ENCODE measurements around the gene R3HDM2. TPM values are rescaled to one million over a fixed set of nuclear protein-coding genes. Genes with fewer than 3 reads are reported as not detected.
"Not testable (repeated sequence)": the region's sequence is repeated elsewhere in the genome, so short reads cannot be mapped to it uniquely, and the experiment has no call there.

R3HDM2 gene
- total RNA-seq, 1 experiment from 2014 or later, result 22.8 TPM

DNA sequence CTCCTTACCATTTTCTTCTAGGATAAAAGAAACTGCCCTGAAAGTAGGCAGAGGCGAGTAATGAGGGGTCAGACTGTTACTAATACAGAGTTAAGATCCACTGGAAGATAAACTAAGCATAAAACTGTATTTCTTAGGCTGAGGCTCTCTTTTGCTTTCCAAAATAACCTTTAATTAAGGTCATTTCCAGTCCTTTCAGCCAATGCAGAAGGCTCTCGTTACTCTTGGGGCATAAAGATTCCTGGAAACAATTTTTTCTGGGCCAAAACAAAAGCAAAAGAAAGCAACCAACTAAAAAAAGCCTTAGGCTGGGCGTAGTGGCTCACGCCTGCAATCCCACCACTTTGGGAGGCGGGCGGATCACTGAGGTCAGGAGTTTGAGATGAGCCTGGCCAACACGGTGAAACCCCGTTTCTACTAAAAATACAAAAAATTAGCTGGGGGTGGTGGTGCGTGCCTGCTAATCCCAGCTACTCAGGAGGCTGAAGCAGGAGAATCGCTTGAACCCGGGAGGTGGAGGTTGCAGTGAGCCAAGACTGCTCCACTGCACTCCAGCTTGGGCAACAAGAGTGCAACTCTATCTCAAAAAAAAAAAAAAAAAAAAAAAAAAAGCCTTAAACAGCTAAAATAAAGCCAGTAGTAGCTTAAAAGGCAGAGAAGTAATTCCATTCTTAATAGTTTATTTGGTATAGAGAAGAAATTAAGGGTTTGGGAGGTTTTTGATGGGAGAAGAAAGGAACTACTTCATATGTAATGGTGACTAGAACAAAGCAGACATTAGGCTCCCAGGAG lies 111.0 kb downstream of the R3HDM2 start:
- in situ Hi-C loops (cut with HindIII; ENCODE audit: low pct_unique_long_range_greater_than_20kb, low sequenced_read_pairs), result no loop called here
- DNase-seq (ENCODE audit: low read depth), result no peak

GRCh38 chr12:57315681-57316080 lies 115.2 kb downstream of the R3HDM2 start:
- no peak for DNase-seq (ENCODE audit: low read depth)
- in situ Hi-C loops (cut with HindIII; ENCODE audit: low pct_unique_long_range_greater_than_20kb, low sequenced_read_pairs), result no loop called here

DNA sequence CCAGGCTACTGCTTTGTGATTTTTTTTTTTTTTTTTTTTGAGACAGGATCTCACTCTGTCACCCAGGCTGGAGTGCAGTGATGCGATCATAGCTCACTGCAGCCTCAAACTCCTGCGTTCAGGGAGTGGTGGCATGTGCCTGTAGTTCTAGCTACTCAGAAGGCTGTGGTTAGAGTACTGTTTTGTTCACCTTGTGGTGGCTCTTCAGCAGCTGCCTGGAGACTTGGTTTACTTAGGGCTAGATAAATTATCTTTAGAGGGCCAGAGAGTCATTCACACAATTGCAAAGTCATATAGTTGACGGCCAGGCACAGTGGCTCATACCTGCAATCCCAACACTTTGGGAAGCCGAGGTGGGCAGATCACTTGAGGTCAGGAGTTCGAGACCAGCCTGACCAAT lies 118.6 kb downstream of the R3HDM2 start:
- in situ Hi-C loops (cut with HindIII; ENCODE audit: low pct_unique_long_range_greater_than_20kb, low sequenced_read_pairs), result not testable (repeated sequence)
- DNase-seq (ENCODE audit: low read depth), result peak; percentile 7

DNA sequence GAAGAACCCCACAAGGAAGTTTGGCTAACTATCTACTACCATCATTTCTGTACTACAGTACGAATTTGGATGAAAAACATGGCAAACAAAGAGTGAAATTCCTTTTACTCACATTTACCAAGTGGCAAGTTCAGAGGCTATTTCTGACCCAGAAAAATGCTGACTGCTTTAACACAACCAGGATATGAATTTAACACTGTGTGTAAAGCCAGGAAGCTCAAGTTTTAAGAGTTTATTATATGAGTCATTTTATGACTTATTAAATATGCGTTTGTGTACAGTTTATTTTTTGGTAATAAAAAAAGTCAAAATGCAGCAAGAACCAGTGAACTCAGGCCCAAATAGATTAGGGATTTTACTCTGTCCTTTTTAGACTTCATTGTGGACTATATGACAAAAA lies 121.4 kb downstream of the R3HDM2 start:
- in situ Hi-C loops (cut with HindIII; ENCODE audit: low pct_unique_long_range_greater_than_20kb, low sequenced_read_pairs), result no loop called here
- no peak for DNase-seq (ENCODE audit: low read depth)

- in situ Hi-C loops (cut with HindIII; ENCODE audit: low pct_unique_long_range_greater_than_20kb, low sequenced_read_pairs), result no loop called here
- no peak for DNase-seq (ENCODE audit: low read depth)
Measured at GRCh38 chr12:57300961-57301584, 129.8 kb downstream of the R3HDM2 start.

- in situ Hi-C loops (cut with HindIII; ENCODE audit: low pct_unique_long_range_greater_than_20kb, low sequenced_read_pairs), result no loop called here
- no peak for DNase-seq (ENCODE audit: low read depth)
Measured at GRCh38 chr12:57299514-57300016, 131.3 kb downstream of the R3HDM2 start.

DNA sequence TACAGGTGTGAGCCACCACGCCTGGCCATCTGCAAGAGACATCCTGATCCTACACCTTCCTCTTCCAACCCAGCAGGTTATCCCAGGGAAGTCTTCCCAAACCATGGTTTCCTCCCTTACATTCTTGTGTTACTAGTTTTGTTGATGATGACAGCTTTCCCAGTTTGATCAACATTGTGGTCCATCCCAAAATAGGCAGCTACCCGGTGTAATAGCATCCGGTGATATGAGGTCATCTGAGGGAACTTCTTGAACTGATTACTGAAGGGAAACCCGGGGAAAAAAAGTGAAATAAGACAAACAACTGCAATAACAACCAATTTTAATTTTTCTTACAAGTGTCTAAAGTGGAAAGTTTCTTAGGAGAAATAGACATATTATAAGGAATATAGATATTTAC lies 134.6 kb downstream of the R3HDM2 start:
- DNase-seq (ENCODE audit: low read depth), result no peak
- in situ Hi-C loops (cut with HindIII; ENCODE audit: low pct_unique_long_range_greater_than_20kb, low sequenced_read_pairs), result no loop called here

DNA sequence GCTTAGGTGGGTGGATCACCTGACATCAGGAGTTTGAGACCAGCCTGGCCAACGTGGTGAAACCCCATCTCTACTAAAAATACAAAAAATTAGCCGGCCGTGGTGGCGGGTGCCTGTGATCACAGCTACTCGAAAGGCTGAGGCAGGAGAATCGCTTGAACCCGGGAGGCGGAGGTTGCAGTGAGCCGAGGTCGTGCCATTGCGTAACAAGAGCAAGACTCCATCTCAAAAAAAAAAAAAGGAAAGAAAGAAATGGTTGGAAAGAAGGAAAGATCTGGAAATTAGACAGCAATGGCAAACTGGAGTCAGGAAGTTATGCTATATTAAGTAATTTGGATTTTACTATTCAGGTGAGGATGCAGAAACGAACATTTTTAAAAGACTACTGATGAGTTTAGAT lies 148.8 kb downstream of the R3HDM2 start:
- DNase-seq (ENCODE audit: low read depth); in situ Hi-C loops (cut with HindIII; ENCODE audit: low pct_unique_long_range_greater_than_20kb, low sequenced_read_pairs): not testable (repeated sequence)

GRCh38 chr12:57280211-57281062 lies 150.4 kb downstream of the R3HDM2 start:
- DNase-seq (ENCODE audit: low read depth), result peak; percentile 94
- in situ Hi-C loops (cut with HindIII; ENCODE audit: low pct_unique_long_range_greater_than_20kb, low sequenced_read_pairs), result no loop called here

- DNase-seq (ENCODE audit: low read depth), result no peak
- in situ Hi-C loops (cut with HindIII; ENCODE audit: low pct_unique_long_range_greater_than_20kb, low sequenced_read_pairs), result no loop called here
Measured at GRCh38 chr12:57278465-57279381, 152.1 kb downstream of the R3HDM2 start.

- in situ Hi-C loops (cut with HindIII; ENCODE audit: low pct_unique_long_range_greater_than_20kb, low sequenced_read_pairs), result no loop called here
- peak; percentile 38 for DNase-seq (ENCODE audit: low read depth)
Measured at GRCh38 chr12:57276935-57277563, 153.8 kb downstream of the R3HDM2 start.

DNA sequence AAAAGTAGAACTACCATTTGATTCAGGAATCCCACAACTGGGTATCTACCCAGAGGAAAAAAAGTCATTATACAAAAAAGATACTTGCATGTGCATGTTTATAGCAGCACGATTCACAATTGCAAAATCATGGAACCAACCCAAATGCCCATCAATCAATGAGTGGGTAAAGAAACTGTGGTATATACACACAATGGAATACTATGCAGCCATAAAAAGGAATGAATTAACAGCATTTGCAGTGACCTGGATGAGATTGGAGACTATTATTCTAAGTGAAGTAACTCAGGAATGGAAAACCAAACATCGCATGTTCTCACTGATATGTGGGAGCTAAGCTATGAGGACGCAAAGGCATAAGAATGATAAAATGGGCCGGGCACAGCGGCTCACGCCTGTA lies 154.6 kb downstream of the R3HDM2 start:
- DNase-seq (ENCODE audit: low read depth); in situ Hi-C loops (cut with HindIII; ENCODE audit: low pct_unique_long_range_greater_than_20kb, low sequenced_read_pairs): not testable (repeated sequence)

DNA sequence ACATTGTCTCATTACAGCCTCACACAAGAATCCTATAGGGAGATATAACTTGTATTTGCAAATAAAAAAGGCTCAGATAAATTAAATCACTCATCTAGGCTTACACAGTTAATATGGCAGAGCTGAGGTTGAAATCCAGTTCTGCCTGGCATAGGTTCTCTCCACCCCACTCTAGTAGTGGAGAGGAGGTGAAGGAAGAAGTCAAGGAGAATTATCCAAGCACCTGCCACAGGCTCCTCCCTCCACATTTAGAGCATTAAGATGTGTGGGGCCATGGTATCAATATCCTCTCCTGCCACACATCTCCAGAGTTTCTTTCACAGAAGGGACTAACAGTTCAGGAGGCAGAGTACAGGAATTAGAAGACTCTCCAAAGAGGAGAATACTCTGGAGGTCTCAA lies 157.3 kb downstream of the R3HDM2 start:
- DNase-seq (ENCODE audit: low read depth), result no peak
- in situ Hi-C loops (cut with HindIII; ENCODE audit: low pct_unique_long_range_greater_than_20kb, low sequenced_read_pairs), result no loop called here

- DNase-seq (ENCODE audit: low read depth), result no peak
- in situ Hi-C loops (cut with HindIII; ENCODE audit: low pct_unique_long_range_greater_than_20kb, low sequenced_read_pairs), result no loop called here
Measured at GRCh38 chr12:57272337-57273151, 158.3 kb downstream of the R3HDM2 start.

DNA sequence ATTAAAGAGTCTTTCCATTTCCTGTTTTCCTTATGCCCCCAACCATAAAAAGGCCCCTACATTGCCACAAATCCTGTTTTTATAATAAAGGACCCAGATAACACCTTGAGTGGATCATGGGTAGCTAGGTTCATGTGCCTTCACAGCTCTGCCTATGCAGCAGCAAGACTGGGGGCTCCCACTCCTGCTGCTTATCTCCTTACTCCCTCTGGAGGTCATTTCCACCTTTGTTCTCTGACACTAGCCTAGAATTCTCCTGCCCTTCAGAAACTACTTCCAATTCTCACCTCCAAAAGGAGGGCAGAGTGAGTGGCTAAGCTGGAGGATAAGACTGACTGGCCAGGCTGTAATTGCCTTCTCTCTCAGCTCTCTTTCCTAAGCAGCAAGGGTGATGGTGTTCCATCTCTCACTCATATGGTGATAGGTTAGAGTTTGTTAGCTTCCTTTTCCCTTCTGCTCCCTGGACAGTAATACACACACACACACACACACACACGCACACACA lies 159.8 kb downstream of the R3HDM2 start:
- peak; percentile 14 for DNase-seq (ENCODE audit: low read depth)
- in situ Hi-C loops (cut with HindIII; ENCODE audit: low pct_unique_long_range_greater_than_20kb, low sequenced_read_pairs), result no loop called here

DNA sequence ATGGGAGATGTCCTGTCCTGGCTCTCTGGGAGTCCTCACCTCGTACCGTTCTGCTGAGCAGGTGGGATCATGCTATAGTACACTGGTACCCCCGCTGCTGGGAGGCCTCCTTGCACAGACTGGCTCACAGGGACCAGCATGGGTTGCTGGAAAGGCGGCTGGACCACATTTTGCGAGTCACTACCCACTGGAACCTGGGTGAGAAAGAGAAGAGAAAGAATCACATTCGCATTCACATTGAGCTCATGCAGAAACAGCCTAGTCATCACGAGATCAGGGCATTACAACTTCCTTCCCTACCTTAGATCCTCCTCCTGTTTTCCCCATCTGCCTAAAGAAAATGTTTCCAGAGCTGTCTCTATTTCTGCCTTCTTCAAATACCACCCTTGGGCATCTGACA lies 162.6 kb downstream of the R3HDM2 start:
- peak; percentile 44 for DNase-seq (ENCODE audit: low read depth)
- in situ Hi-C loops (cut with HindIII; ENCODE audit: low pct_unique_long_range_greater_than_20kb, low sequenced_read_pairs), result no loop called here

All from Caki2 (cell line).